Activated CD8-positive, alpha-beta T cell treated with anti-CD3 and anti-CD28 coated beads for 36 hours (primary cell): ENCODE data around the gene SLC38A1. TPM values are rescaled to one million over a fixed set of nuclear protein-coding genes. Genes with fewer than 3 reads are reported as not detected.

ENCODE experiments used
- ATAC-seq: fragments of 200-7000 bp; cut with Tn5 transposase; one replicate; pipeline ENCODE4 v1.10.0; 2021; ENCODE audit warnings: mild to moderate bottlenecking, moderate library complexity
- CTCF ChIA-PET: fragments of 350-600 bp; sonication (Branson Sonifier 250); formaldehyde crosslinking; loops from one replicate; lab custom pipeline; 2021; ENCODE audit warnings: antibody characterized with exemption; lab: Charles Lee
- POLR2A ChIA-PET: fragments of 350-600 bp; sonication (Branson Sonifier 250); formaldehyde crosslinking; loops from one replicate; lab custom pipeline; 2021; ENCODE audit warnings: antibody characterized with exemption; lab: Charles Lee
- DNase-seq: peaks from one replicate; pipeline ENCODE4 v3.0.0-alpha.2; 2020
- H3K27ac Mint-ChIP-seq: one replicate; pipeline ENCODE4 v1.8.0; 2021; ENCODE audit warnings: mild to moderate bottlenecking, mixed read lengths
- H3K27me3 Mint-ChIP-seq: one replicate; pipeline ENCODE4 v1.8.0; 2021; ENCODE audit warnings: mixed read lengths
- H3K36me3 Mint-ChIP-seq: one replicate; pipeline ENCODE4 v1.8.0; 2021; ENCODE audit warnings: low read depth, mixed read lengths
- H3K4me1 Mint-ChIP-seq: one replicate; pipeline ENCODE4 v1.8.0; 2021; ENCODE audit warnings: low read depth, mixed read lengths
- H3K4me3 Mint-ChIP-seq: one replicate; pipeline ENCODE4 v1.8.0; 2021; ENCODE audit warnings: mild to moderate bottlenecking, moderate library complexity, mixed read lengths
- H3K9me3 Mint-ChIP-seq: one replicate; pipeline ENCODE4 v1.8.0; 2021; ENCODE audit warnings: mixed read lengths
- CTCF ChIP-seq: fragments of 200-600 bp; IDR thresholded peaks from one replicate; pipeline ENCODE4 v1.8.0; 2022; ENCODE audit warnings: antibody characterized with exemption, mild to moderate bottlenecking
- intact Hi-C: fragments of 100-400 bp; cut with micrococcal nuclease; formaldehyde crosslinking; loops from one replicate; pipeline ENCODE4 v1.10.0; 2022
- total RNA-seq, 2 experiments: library from RNA; stranded (reverse); gene quantifications; one replicate each; pipeline ENCODE4 v1.2.3, GENCODE V29; 2021

Gene SLC38A1
- total RNA-seq, 2 experiments from 2014 or later, result 167 to 168 TPM

GRCh38 chr12:46152456-46152855 lies 116.4 kb downstream of the SLC38A1 start:
- Mint-ChIP-seq H3K9me3 (peaks cover 9% of the 10 kb centered on the region), H3K4me1 (peaks cover 7% of the 10 kb centered on the region), H3K27ac (no peak overlapping the region), H3K27me3 (peaks cover 3% of the 10 kb centered on the region), H3K36me3 (peaks cover 8% of the 10 kb centered on the region), H3K4me3 (no peak overlapping the region)
- TF ChIP-seq CTCF, result no peak
- POLR2A ChIA-PET, result interaction anchor here (0.6 kb wide), 1 partner anchor 423 kb away, joined by 3 read pairs; no protein-coding TSS in a partner anchor
- CTCF ChIA-PET, result interaction anchor here (1.0 to 4.1 kb wide), 5 partner anchors 28 to 832 kb away, joined by 3 to 17 read pairs (median 4); no protein-coding TSS in a partner anchor
- DNase-seq (no peak), ATAC-seq (no peak)
- intact Hi-C loops, result no loop called here

- H3K4me3 Mint-ChIP-seq, result no peak overlapping the region
- TF ChIP-seq CTCF, result no peak
- no peaks in the 10 kb centered on the region for H3K36me3 Mint-ChIP-seq
- H3K27me3 Mint-ChIP-seq, result peaks cover 3% of the 10 kb centered on the region
- intact Hi-C loops, result no loop called here
- H3K9me3 Mint-ChIP-seq, result no peaks in the 10 kb centered on the region
- CTCF ChIA-PET, result interaction anchor here (1.5 to 4.1 kb wide), 2 partner anchors 26 to 153 kb away, joined by 4 to 17 read pairs; no protein-coding TSS in a partner anchor
- H3K27ac Mint-ChIP-seq, result no peak overlapping the region
- no peak for DNase-seq
- no peak for ATAC-seq
- POLR2A ChIA-PET, result no interaction called here
- H3K4me1 Mint-ChIP-seq, result peaks cover 2% of the 10 kb centered on the region
Measured at GRCh38 chr12:46150735-46151134, 118.1 kb downstream of the SLC38A1 start.

DNA sequence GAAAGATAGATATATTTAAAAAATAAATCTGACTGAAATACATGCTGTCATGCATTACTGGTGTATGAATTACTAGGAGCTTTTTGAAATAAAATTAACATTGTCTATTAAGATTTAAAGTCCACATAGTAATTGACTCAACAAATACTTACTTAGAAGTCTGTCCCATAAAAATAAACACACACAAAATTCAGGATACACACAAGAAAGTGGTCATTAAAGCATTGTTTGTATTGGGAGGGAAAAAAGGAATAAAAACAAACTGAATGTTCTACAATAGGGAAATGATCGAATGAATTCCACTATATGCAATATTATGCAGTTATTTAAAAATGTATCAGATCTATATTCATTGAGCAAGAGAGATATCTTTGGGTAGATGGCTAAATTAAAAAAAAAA lies 118.9 kb downstream of the SLC38A1 start:
- Mint-ChIP-seq H3K27me3 (peaks cover 3% of the 10 kb centered on the region), H3K9me3 (no peaks in the 10 kb centered on the region), H3K27ac (no peak overlapping the region), H3K4me1 (peaks cover 2% of the 10 kb centered on the region), H3K36me3 (no peaks in the 10 kb centered on the region), H3K4me3 (no peak overlapping the region)
- ChIA-PET POLR2A (no interaction called here), CTCF (interaction anchor here (1.5 to 4.1 kb wide), 2 partner anchors 25 to 153 kb away, joined by 4 to 17 read pairs; no protein-coding TSS in a partner anchor)
- no peak for ATAC-seq
- no peak for TF ChIP-seq CTCF
- intact Hi-C loops, result no loop called here
- no peak for DNase-seq

DNA sequence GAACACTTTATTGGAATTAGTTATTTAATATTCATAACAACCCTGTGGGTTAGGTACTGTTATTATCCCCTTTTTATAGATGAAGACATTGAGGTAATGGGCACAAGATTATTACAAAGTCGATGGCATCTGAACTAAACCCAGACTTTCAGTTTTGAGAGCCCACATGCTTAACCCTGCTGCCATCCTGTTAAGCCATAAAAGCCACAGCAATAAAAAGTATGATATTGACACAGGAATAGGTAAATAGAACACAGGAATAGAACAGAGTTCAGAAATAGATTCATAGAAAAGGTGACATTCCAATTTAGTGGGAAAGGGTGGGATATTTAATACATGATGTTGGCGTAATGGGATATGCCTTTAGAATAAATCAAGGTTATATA lies 119.8 kb downstream of the SLC38A1 start:
- no peaks in the 10 kb centered on the region for H3K36me3 Mint-ChIP-seq
- CTCF ChIA-PET, result interaction anchor here (4.1 kb wide), 1 partner anchor 24 kb away, joined by 17 read pairs; no protein-coding TSS in a partner anchor
- POLR2A ChIA-PET, result no interaction called here
- H3K4me3 Mint-ChIP-seq, result no peak overlapping the region
- no peak for TF ChIP-seq CTCF
- H3K27me3 Mint-ChIP-seq, result peaks cover 6% of the 10 kb centered on the region
- intact Hi-C loops, result no loop called here
- no peak overlapping the region for H3K27ac Mint-ChIP-seq
- peaks cover 2% of the 10 kb centered on the region for H3K4me1 Mint-ChIP-seq
- DNase-seq (no peak), ATAC-seq (no peak)
- H3K9me3 Mint-ChIP-seq, result no peaks in the 10 kb centered on the region

- Mint-ChIP-seq H3K9me3 (no peaks in the 10 kb centered on the region), H3K27me3 (peaks cover 6% of the 10 kb centered on the region), H3K27ac (no peak overlapping the region), H3K4me3 (no peak overlapping the region), H3K4me1 (no peaks in the 10 kb centered on the region), H3K36me3 (no peaks in the 10 kb centered on the region)
- no peak for ATAC-seq
- no peak for TF ChIP-seq CTCF
- CTCF ChIA-PET, result no interaction called here
- POLR2A ChIA-PET, result no interaction called here
- DNase-seq, result no peak
- intact Hi-C loops, result no loop called here
Measured at GRCh38 chr12:46148327-46149078, 120.3 kb downstream of the SLC38A1 start.
